Prostate gland (tissue), 2 donors: ENCODE data around the gene FMO2. TPM values are rescaled to one million over a fixed set of nuclear protein-coding genes. Genes with fewer than 3 reads are reported as not detected.

ENCODE experiments used
- DNase-seq: peaks from one replicate; pipeline ENCODE4 v3.0.0-alpha.2; 2019; ENCODE audit warnings: low spot score
- H3K27ac ChIP-seq, 2 donors: fragments of 200-600 bp; sonication (generic); 2 replicates each; pipeline ENCODE4 v1.5.1; 2017 to 2019
- H3K27me3 ChIP-seq: fragments of 200-600 bp; sonication (generic); replicated peaks from 2 replicates; pipeline ENCODE4 v1.5.1; 2019; ENCODE audit not compliant: insufficient read depth
- H3K36me3 ChIP-seq, 2 donors: fragments of 200-600 bp; sonication (generic); 1 replicate in 1 of 2; 2 replicates in 1 of 2; pipeline versions ENCODE4 v1.5.1 to v1.8.1; 2017 to 2019
- H3K4me1 ChIP-seq: fragments of 200-600 bp; sonication (generic); replicated peaks from 2 replicates; pipeline ENCODE4 v1.5.1; 2019
- H3K4me3 ChIP-seq, 2 donors: fragments of 200-600 bp; sonication (generic); 2 replicates each; pipeline ENCODE4 v1.5.1; 2017 to 2019
- H3K9me3 ChIP-seq: fragments of 200-600 bp; sonication (generic); 2 replicates; pipeline ENCODE4 v1.5.1; 2017
- CTCF ChIP-seq, 4 experiments: fragments of 200-600 bp in 2 of 4; fragments of 450-650 bp in 2 of 4; sonication (generic) in 2 of 4; IDR thresholded peaks; 1 replicate in 3 of 4; 2 replicates in 1 of 4; pipeline ENCODE4 v1.5.1; 2016 to 2019; ENCODE audit warnings: antibody characterized with exemption in 4 of 4, mild to moderate bottlenecking in 2 of 4, moderate library complexity in 2 of 4
- POLR2A ChIP-seq: fragments of 450-650 bp; IDR thresholded peaks from one replicate; pipeline ENCODE4 v1.6.1; 2016; ENCODE audit warnings: antibody characterized with exemption, mild to moderate bottlenecking
- POLR2AphosphoS5 ChIP-seq: sonication (generic); formaldehyde crosslinking; IDR thresholded peaks from one replicate; pipeline ENCODE4 v1.6.1; 2017; ENCODE audit warnings: antibody characterized with exemption
- WGBS: methylation state at CpG from one replicate; pipeline ENCODE4 v1.1.5; 2018; 5-methylcytosine and 5-hydroxymethylcytosine counted together
- intact Hi-C: fragments of 100-400 bp; cut with DNase I; formaldehyde crosslinking; loops from one replicate; pipeline ENCODE4 v1.14.2; 2022
- total RNA-seq, 2 donors: library from RNA; depleted of rRNA; stranded (reverse); fragments of >200 nt; gene quantifications; one replicate each; pipeline ENCODE4 v1.1.0, GENCODE V29; 2016

Gene FMO2
- total RNA-seq, 2 donors from 2014 or later, result 6.5 to 10.6 TPM

DNA sequence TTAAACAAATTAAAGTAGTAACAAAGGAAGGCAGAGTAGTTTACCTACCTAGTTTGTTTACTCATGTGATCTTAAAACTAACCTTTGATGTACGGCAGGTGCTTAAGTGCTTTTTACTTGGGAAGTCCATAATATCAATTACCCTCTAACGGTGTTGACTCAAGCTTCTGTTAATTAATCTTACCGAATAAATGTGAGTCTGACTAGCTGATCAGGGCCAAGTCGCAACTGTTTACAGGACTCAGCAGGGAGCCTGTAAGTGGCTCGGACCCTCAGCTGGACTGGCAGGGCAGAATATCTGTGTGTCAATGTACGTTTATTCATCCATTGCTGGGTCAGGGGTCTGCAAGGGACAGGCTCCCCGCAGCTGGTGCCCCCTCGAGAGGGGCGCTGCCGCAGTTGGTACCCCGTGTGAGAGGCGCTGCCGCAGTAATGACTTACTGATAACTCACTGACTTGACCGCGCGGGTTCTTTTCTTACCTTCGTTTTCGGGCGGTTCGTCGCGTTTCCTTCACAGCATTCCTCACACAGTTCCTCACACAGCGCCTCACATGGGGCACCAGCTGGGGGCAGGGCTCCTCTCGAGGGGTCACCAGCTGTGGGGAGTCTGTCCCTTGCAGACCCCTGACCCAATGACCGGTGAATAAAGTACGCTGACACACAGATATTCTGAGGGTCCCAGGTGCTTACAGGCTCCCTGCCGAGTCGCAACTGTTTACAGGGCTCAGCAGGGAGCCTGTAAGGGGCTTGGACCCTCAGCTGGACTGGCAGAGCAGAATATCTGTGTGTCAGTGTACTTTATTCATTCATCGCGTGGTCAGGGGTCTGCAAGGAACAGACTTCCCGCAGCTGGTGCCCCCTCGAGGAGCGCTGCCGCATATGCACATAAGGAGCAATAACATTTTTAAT lies 66.2 kb downstream of the FMO2 start:
- peak in 2 of 4 experiments; percentile 8 to 51 for TF ChIP-seq CTCF (IDR thresholded peaks at IDR 0.05)
- TF ChIP-seq POLR2A, result no peak
- Histone ChIP-seq H3K4me1 (no peaks in the 10 kb centered on the region), H3K4me3 (peak overlapping the region; percentile 26 to 38), H3K36me3 (no peaks in the 10 kb centered on the region), H3K27me3 (no peaks in the 10 kb centered on the region), H3K27ac (no peak overlapping the region), H3K9me3 (no peaks in the 10 kb centered on the region)
- WGBS, result 7% methylated on average over 34 of the region's 34 CpGs
- peak; percentile 22 for DNase-seq
- intact Hi-C loops, result no loop called here

DNA sequence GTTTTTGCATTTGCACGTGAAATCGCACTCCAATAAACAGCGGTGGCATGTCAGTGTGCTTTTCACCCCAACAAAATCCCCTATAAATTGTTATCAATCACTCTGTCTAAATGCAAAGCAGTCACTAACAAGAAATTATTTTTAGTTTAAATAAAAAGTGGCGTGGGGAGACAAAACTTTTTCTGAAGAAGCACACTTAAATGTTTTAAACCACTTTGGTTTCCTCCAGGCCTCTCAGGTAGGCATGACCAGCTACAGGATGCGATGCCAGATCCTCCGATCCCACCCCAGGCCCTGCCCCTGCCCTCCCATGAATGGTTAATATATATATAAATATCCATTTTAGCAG lies 66.8 kb downstream of the FMO2 start:
- TF ChIP-seq CTCF (IDR thresholded peaks at IDR 0.05) (no peak), POLR2A (no peak), POLR2AphosphoS5 (no peak)
- Histone ChIP-seq H3K9me3 (no peaks in the 10 kb centered on the region), H3K27ac (no peak overlapping the region), H3K4me1 (no peaks in the 10 kb centered on the region), H3K27me3 (no peaks in the 10 kb centered on the region), H3K4me3 (peak overlapping the region in 1 of 2 donors; percentile 38), H3K36me3 (no peaks in the 10 kb centered on the region)
- WGBS, result 26% methylated on average over 6 of the region's 6 CpGs
- intact Hi-C loops, result no loop called here
- no peak for DNase-seq

GRCh38 chr1:171252482-171252881 lies 67.4 kb downstream of the FMO2 start:
- DNase-seq, result no peak
- TF ChIP-seq POLR2A (no peak), CTCF (IDR thresholded peaks at IDR 0.05) (no peak), POLR2AphosphoS5 (no peak)
- H3K27ac ChIP-seq, result no peak overlapping the region
- no peaks in the 10 kb centered on the region for H3K9me3 ChIP-seq
- intact Hi-C loops, result no loop called here
- no peaks in the 10 kb centered on the region for H3K4me1 ChIP-seq
- H3K36me3 ChIP-seq, result no peaks in the 10 kb centered on the region
- no peaks in the 10 kb centered on the region for H3K27me3 ChIP-seq
- 81% methylated on average over 5 of the region's 5 CpGs for WGBS
- H3K4me3 ChIP-seq, result no peak overlapping the region

- TF ChIP-seq POLR2AphosphoS5, result no peak
- TF ChIP-seq CTCF (IDR thresholded peaks at IDR 0.05), result no peak
- no peak for TF ChIP-seq POLR2A
- no peak for DNase-seq
- Histone ChIP-seq H3K9me3 (no peaks in the 10 kb centered on the region), H3K4me3 (no peak overlapping the region), H3K27me3 (no peaks in the 10 kb centered on the region), H3K4me1 (no peaks in the 10 kb centered on the region), H3K27ac (no peak overlapping the region), H3K36me3 (no peaks in the 10 kb centered on the region)
- 75% methylated on average over 4 of the region's 4 CpGs for WGBS
- intact Hi-C loops, result no loop called here
Measured at GRCh38 chr1:171254859-171255258, 69.8 kb downstream of the FMO2 start.
